Hematopoietic multipotent progenitor cell (in vitro differentiated cells): ENCODE data around the gene USP22. TPM values are rescaled to one million over a fixed set of nuclear protein-coding genes. Genes with fewer than 3 reads are reported as not detected.
A peak's percentile ranks its signal among the peaks of the same experiment; 100 is the strongest.

Source experiments
- DNase-seq, 3 donors: peaks; one replicate each; pipeline ENCODE4 v3.0.0-alpha.2; 2011 to 2015; ENCODE audit warnings: low read depth in 2 of 3, low spot score in 2 of 3
- small RNA-seq: library from RNA; depleted of rRNA; stranded (forward); fragments of <200 nt; gene quantifications from one replicate; pipeline ENCODE3, GENCODE V24; 2012
- total RNA-seq: library from RNA; depleted of rRNA; stranded (reverse); fragments of >200 nt; gene quantifications from one replicate; pipeline ENCODE4 v1.2.3, GENCODE V29; 2012

USP22 gene
- total RNA-seq, 1 donor, result 331 TPM

DNA sequence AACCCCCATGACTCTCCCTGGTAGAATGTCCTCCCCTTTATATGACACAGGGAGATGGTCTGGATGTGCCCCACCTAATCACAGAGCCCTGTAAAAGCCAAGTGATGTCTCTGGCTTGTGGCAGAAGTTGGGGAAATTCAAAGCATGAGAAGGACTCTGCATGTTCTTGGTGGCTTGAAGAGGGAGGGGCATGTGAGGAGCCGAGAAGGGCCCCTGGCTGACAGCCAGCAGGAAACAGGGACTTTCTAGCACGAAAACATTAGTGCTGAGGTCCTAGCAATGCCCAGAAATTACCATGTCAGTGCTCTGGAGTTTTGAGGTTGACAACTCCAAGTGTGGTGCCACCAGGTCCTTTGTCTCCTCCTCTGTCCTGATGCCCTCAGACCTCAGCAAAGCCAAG lies 75.9 kb downstream of the USP22 start:
- DNase-seq, result peak in 2 of 3 donors; percentile 58 to 73

DNA sequence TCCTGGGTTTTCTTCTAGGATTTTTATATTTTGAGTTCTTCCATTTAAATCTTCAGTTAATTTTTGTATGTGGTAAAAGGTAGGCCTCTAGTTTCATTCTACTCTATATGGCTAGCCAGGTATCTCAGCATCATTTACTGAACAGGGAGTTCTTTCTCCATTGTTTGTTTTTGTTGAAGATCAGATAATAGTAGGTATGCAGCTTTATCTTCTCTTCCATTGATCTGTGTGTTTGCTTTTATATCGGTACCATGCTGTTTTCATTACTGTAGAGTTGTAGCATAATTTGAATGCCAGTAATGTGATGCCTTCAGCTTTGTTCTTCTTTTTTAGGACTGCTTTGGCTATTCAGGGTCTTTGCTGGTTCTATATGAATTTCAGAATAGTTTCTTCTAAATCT lies 77.3 kb downstream of the USP22 start:
- DNase-seq, result no peak

DNA sequence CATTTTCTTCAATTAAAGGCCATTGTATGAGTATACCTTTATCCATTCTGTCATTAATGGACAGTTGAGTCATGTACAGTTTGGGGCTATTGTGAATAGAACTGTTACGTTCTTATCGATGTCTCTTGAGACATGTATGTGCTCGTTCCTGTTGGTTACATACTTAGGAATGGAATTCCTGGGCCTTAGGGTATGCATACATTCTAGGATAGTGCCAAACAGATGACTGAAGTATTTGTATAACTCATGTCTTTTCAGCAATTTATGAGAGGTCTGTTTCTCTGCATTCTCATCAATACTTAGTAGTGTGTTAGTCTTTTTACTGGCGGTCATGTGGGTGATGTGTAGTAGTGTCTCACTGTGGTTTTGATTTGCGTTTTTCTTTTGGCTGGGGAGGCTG lies 81.2 kb downstream of the USP22 start:
- DNase-seq, result no peak

DNA sequence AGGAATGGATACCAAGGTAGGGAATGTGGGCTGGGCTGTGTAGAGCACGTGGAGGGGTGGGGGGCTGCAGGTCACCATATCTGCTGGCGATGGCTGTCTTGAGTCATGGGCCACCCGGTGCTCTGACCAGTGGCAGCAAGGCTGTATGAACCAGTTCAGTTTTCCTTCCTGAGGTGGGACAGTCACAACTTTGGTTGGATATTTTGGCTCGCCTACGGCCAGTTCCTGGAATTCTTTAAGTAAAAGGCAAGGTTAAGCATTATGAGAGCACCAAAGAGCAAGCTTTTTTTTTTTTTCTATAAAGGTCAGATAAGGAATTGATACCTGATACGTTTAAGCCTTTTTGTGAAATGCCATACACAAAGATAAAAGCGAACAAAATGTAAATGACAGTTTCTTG lies 81.9 kb downstream of the USP22 start:
- DNase-seq, result no peak

DNA sequence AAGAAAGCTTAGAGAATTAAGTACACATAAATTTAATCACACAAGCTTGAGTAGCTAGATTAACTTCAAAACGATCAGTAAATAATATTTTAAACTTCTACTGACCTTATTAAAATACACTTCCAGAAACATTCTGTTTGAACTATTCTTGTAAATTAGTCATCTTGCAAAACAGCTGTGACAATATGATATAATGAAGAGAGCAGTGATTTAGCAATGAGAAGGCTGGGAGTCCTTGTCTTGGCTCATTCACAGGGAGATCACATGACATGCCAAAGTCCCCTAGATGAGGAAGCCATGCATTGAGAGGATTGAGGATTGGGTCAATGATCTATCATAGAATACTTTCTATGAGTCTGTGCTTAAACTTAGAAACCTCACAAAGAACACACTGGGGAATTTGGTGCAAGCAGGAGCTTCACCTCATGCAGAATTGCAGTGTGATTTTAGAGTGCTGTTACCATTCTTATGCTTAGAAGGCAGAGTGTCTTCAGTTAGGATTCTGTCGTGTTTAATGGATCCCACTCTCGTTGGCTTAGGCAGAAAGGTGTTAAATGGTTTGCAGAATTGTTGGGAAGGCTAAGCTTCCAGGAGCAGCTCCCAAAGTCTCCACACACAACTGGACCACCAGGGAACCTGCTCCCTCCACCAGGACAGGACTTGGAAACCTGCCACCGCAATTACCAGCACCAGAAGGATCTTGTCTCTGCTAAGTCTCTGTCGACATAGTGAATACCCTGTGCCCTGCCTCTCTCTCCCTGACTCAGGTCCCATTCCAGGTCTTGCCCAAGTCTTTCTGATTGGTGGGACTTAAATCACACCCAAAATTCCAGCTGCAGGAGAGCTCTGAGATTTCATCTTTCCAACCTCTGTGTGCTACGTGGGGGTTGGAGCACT lies 87.1 kb downstream of the USP22 start:
- DNase-seq, result no peak

DNA sequence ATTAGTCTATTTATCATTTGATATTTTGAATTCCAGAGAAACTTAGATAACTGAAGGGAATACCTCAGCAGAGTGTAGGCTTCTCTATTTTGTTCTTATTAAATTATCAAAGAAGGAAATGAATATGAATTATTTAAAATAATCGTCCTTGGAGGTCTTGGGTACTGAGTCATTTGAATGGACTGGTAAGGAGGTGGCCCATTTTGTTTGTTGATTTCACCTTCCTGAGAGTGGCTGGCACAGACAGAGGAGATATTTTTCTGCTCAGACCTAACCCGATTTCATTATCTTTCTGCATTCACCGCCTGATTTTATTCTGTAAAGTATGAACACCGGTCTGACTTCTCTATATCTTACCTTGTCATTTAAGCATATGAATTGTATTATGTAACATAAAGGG lies 88.0 kb downstream of the USP22 start:
- no peak for DNase-seq

DNA sequence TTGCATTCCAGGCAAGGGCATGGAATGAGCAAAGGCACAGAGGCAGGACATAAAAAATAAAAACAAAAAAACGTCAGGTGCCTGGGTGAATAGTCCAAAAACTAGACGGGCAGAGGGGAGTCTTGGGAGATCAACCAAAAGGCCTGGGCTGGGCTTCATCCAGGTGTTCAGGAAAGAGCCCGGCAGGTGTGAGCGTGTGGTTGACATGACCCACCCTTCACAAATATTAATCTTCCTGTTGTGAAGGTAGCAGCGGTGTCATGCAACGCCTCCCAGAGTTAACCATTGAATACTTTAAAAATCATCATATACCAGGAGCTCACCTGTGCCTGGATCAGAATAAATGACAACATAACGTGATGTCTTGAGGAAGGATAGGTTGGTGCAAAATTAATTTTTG lies 90.6 kb downstream of the USP22 start:
- no peak for DNase-seq

Small RNAs within 50 kb of the gene (small RNA-seq; reads per million reads assigned to genes)
- gene AC087393.1, result not detected

Other genes with a start within 250 kb of the USP22 start
- gene DHRS7B, start 84.0 kb upstream of the USP22 start, total RNA-seq, result 41.5 TPM
- 32.9 TPM for gene TMEM11, start 171.2 kb upstream of the USP22 start, total RNA-seq
- gene NATD1, start 210.4 kb upstream of the USP22 start, total RNA-seq, result 8.6 TPM
- gene MAP2K3, start 241.7 kb upstream of the USP22 start, total RNA-seq, result 57.6 TPM